MCF 10A (cell line): ENCODE data around the gene VASP. TPM values are rescaled to one million over a fixed set of nuclear protein-coding genes. Genes with fewer than 3 reads are reported as not detected.

Experiments used
- BruUV-seq: library from RNA; stranded (reverse); fragments of 400-500 nt; replicated peaks from 2 replicates; lab custom pipeline; 2021; lab: Mats Ljungman, UMichigan
- CTCF ChIA-PET: fragments of 300-600 bp; sonication (Branson Sonifier 250); formaldehyde crosslinking; extraction: SDS; loops from one replicate; lab custom pipeline; 2021; ENCODE audit warnings: antibody characterized with exemption, inconsistent platforms; lab: Yijun Ruan, JAX
- POLR2A ChIA-PET: fragments of 300-600, 350-650 bp; sonication (Branson Sonifier 250); formaldehyde crosslinking; extraction: SDS; loops from one replicate; lab custom pipeline; 2020; ENCODE audit warnings: antibody characterized with exemption, inconsistent platforms; lab: Yijun Ruan, JAX
- DNase-seq: peaks from one replicate; pipeline ENCODE4 v3.0.0-alpha.2; 2018; ENCODE audit not compliant: unreplicated experiment
- H3K27ac Mint-ChIP-seq: one replicate; pipeline ENCODE4 v1.8.0; 2022; ENCODE audit warnings: mild to moderate bottlenecking, low read depth, mixed read lengths; ENCODE audit not compliant: unreplicated experiment
- H3K27me3 Mint-ChIP-seq: one replicate; pipeline ENCODE4 v1.8.0; 2022; ENCODE audit warnings: mixed read lengths; ENCODE audit not compliant: insufficient read depth, unreplicated experiment
- H3K36me3 Mint-ChIP-seq: one replicate; pipeline ENCODE4 v1.8.0; 2022; ENCODE audit warnings: mild to moderate bottlenecking, moderate library complexity, mixed read lengths; ENCODE audit not compliant: insufficient read depth, unreplicated experiment
- H3K4me1 Mint-ChIP-seq: one replicate; pipeline ENCODE4 v1.8.0; 2022; ENCODE audit warnings: mixed read lengths; ENCODE audit not compliant: insufficient read depth, unreplicated experiment
- H3K4me3 Mint-ChIP-seq: one replicate; pipeline ENCODE4 v1.8.0; 2022; ENCODE audit warnings: mild to moderate bottlenecking, moderate library complexity, mixed read lengths; ENCODE audit not compliant: unreplicated experiment
- H3K9me3 Mint-ChIP-seq: one replicate; pipeline ENCODE4 v1.8.0; 2022; ENCODE audit warnings: mixed read lengths; ENCODE audit not compliant: unreplicated experiment
- intact Hi-C: fragments of 100-400 bp; cut with micrococcal nuclease; formaldehyde crosslinking; loops from 2 replicates; pipeline ENCODE4 v1.14.1; 2022
- total RNA-seq: library from RNA; stranded (reverse); gene quantifications from 2 replicates; pipeline ENCODE4 v1.2.3, GENCODE V29; 2022
- TF ChIP-seq, protein P1 (sequence below): fragments of 200-600 bp; IDR thresholded peaks from one replicate; pipeline ENCODE4 v1.8.0; 2022; ENCODE audit warnings: antibody characterized with exemption, mild to moderate bottlenecking; ENCODE audit not compliant: unreplicated experiment

The VASP gene
- total RNA-seq, 1 experiment from 2014 or later = 178 TPM

DNA sequence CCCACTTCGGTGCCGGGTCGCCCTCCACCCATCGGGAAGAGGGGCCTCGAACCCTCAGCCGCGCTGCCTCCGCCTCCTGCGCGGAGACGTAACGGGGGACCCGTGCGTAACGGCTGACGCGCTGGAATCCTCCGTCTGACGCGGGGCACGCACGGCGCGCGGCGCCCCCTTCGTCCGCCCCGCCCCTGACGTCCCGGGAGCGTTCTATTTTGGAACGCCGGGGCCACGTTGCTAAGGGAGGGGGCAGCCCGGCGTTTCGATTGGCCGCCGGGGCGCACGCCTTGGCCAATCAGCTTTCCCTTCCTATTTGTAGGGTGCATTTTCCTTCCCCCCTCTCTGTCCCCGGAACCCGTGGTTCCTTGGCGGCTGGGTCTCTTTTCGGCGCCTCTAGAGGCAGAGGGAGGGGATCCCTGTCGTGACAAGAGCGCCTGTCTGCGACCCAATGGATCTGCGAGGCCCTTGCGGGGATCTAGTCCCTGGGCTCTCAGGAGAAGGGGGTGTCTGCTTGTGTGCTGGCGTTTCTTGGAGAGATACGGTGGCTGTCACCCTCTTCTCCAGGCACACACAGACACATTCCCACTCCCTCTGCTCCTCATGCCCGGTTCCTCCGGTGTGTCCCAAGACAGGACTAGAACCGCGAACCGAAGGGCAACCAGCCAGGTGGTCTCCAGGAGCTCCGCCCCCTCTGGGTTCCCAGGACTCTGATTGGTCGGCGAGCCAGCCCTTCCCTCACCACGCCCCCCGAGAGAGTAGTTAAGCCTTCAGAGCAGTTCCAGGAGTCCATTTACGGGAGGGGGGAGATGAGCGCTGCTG lies 37.9 kb upstream of the VASP start:
- POLR2A ChIA-PET = interaction anchor here (0.6 to 6.5 kb wide), 26 partner anchors 9 to 579 kb away, joined by 3 to 148 read pairs (median 4); partner anchors contain the start of genes ERCC1, PPP1R13L, QPCTL and SIX5
- DNase-seq = peak; percentile 97
- CTCF ChIA-PET = interaction anchor here (0.6 to 4.9 kb wide), 11 partner anchors 8 to 119 kb away, joined by 3 to 36 read pairs (median 5); partner anchors contain the start of gene PPP1R13L
- peak overlapping the region; percentile 82 for H3K4me3 Mint-ChIP-seq
- H3K36me3 Mint-ChIP-seq = peaks cover 70% of the 10 kb centered on the region
- peak overlapping the region; percentile 97 for H3K27ac Mint-ChIP-seq
- TF ChIP-seq, protein P1, sequence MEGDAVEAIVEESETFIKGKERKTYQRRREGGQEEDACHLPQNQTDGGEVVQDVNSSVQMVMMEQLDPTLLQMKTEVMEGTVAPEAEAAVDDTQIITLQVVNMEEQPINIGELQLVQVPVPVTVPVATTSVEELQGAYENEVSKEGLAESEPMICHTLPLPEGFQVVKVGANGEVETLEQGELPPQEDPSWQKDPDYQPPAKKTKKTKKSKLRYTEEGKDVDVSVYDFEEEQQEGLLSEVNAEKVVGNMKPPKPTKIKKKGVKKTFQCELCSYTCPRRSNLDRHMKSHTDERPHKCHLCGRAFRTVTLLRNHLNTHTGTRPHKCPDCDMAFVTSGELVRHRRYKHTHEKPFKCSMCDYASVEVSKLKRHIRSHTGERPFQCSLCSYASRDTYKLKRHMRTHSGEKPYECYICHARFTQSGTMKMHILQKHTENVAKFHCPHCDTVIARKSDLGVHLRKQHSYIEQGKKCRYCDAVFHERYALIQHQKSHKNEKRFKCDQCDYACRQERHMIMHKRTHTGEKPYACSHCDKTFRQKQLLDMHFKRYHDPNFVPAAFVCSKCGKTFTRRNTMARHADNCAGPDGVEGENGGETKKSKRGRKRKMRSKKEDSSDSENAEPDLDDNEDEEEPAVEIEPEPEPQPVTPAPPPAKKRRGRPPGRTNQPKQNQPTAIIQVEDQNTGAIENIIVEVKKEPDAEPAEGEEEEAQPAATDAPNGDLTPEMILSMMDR = no peak
- H3K9me3 Mint-ChIP-seq = no peaks in the 10 kb centered on the region
- no TSS peak for BruUV-seq
- no peaks in the 10 kb centered on the region for H3K27me3 Mint-ChIP-seq
- intact Hi-C loops = loop anchor here (1.0 to 2.0 kb wide), 2 partner anchors 9 to 19 kb away; no protein-coding TSS in a partner anchor
- no peaks in the 10 kb centered on the region for H3K4me1 Mint-ChIP-seq

DNA sequence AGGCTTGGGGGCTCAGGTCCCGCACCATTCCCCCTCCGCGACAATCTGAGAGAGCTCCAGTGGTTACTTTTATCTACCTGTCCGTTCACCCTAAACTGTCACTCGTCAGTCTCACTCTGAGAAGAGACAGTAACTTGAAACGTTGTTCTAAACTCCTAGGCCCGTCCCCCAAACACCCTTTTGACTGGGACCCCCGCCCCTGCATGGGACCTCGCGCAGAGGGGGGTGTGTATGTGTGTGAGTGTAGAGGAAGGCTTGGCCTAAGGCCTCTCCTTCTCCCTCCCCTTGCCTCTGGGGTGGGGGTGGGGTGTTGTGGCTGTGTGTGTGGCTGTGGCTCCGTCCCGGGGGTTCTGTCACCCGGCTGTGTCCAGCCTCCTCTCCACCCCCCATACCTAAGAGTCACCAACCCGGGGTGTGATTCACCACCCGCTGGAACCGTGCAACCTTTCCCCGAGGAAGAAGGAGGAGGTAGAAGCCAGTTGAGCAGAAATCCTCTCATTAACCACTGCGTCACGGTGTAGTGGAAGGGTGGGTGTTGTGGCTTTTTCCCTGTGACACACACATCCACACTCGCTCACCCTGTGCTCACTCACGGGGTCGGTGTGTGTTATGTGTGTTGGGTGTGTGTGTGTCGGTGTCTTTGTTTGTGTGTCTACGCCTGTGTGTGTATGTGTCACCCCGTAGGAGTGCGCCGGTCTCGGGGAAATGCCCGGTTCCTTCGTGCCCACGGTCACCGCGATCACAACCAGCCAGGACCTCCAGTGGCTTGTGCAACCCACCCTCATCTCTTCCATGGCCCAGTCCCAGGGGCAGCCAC lies 37.1 kb upstream of the VASP start:
- Mint-ChIP-seq H3K9me3 (no peaks in the 10 kb centered on the region), H3K4me1 (no peaks in the 10 kb centered on the region), H3K36me3 (peaks cover 78% of the 10 kb centered on the region), H3K27me3 (no peaks in the 10 kb centered on the region), H3K27ac (peak overlapping the region; percentile 97), H3K4me3 (peak overlapping the region; percentile 82)
- intact Hi-C loops = loop anchor here (1.0 to 2.0 kb wide), 2 partner anchors 8 to 19 kb away; no protein-coding TSS in a partner anchor
- CTCF ChIA-PET = interaction anchor here (1.0 to 4.9 kb wide), 7 partner anchors 8 to 42 kb away, joined by 3 to 36 read pairs (median 10); no protein-coding TSS in a partner anchor
- POLR2A ChIA-PET = interaction anchor here (0.6 to 6.5 kb wide), 15 partner anchors 8 to 299 kb away, joined by 3 to 148 read pairs (median 9); partner anchors contain the start of genes ERCC1, PPP1R13L and SIX5
- DNase-seq = peak; percentile 33
- no TSS peak for BruUV-seq
- TF ChIP-seq, protein P1 = no peak

DNA sequence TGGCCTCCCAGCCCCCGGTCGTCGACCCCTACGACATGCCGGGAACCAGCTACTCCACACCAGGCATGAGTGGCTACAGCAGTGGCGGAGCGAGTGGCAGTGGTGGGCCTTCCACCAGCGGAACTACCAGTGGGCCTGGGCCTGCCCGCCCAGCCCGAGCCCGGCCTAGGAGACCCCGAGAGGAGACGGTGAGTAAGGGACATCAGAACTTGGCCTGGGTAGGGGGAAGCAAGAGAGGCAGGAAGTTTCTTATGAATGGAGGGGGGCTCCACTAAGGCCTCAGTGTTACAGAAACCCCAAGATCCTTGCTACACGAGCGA lies 36.6 kb upstream of the VASP start:
- intact Hi-C loops = no loop called here
- no peaks in the 10 kb centered on the region for H3K27me3 Mint-ChIP-seq
- TF ChIP-seq, protein P1 = no peak
- H3K4me1 Mint-ChIP-seq = no peaks in the 10 kb centered on the region
- peak overlapping the region; percentile 97 for H3K27ac Mint-ChIP-seq
- ChIA-PET POLR2A (interaction anchor here (0.6 kb wide), 1 partner anchor 31 kb away, joined by 4 read pairs; no protein-coding TSS in a partner anchor), CTCF (interaction anchor here (1.2 kb wide), 1 partner anchor 31 kb away, joined by 10 read pairs; no protein-coding TSS in a partner anchor)
- no peak for DNase-seq
- H3K36me3 Mint-ChIP-seq = peaks cover 84% of the 10 kb centered on the region
- peak overlapping the region; percentile 82 for H3K4me3 Mint-ChIP-seq
- BruUV-seq = no TSS peak
- H3K9me3 Mint-ChIP-seq = no peaks in the 10 kb centered on the region
